HCT116 (cell line): ENCODE data around the gene CRCP. TPM values are rescaled to one million over a fixed set of nuclear protein-coding genes. Genes with fewer than 3 reads are reported as not detected.

ENCODE experiments used
- ATAC-seq: fragments of 200-7000 bp; cut with Tn5 transposase; 2 replicates; pipeline ENCODE4 v1.9.1; 2020; ENCODE audit warnings: mild to moderate bottlenecking, moderate library complexity
- BruUV-seq: library from RNA; stranded (reverse); fragments of 400-500 nt; replicated peaks from 2 replicates; lab custom pipeline; 2021; lab: Mats Ljungman, UMichigan
- CTCF ChIA-PET: fragments of 300-600 bp; sonication (Branson Sonifier 250); formaldehyde crosslinking; loops from one replicate; lab custom pipeline; 2021; ENCODE audit warnings: antibody characterized with exemption; lab: Charles Lee
- POLR2A ChIA-PET: fragments of 300-600, 350-600 bp; sonication (Branson Sonifier 250); formaldehyde crosslinking; loops from one replicate; lab custom pipeline; 2021; ENCODE audit warnings: antibody characterized with exemption; lab: Charles Lee
- RAD21 ChIA-PET, 2 experiments: fragments of 300-600 bp; sonication (Branson Sonifier 250); formaldehyde crosslinking; loops; one replicate each; lab custom pipeline; 2023; ENCODE audit warnings: low total read pairs in 2 of 2; ENCODE audit not compliant: uncharacterized antibody in 2 of 2, unreplicated experiment in 2 of 2, low non-redundant PET in 1 of 2; lab: Charles Lee
- DNase-seq: peaks from one replicate; pipeline ENCODE4 v3.0.0-alpha.2; 2010; ENCODE audit warnings: low read depth, low spot score
- H2AFZ ChIP-seq: fragments of 200-600 bp; shearing (Covaris generic), sonication (generic); 2 replicates; pipeline ENCODE4 v1.6.1; 2017; ENCODE audit warnings: low read depth, mixed run types, mixed read lengths, antibody characterized with exemption, low read length; ENCODE audit not compliant: poor library complexity, severe bottlenecking
- H3K27ac ChIP-seq: 2 replicates; pipeline ENCODE4 v1.5.1; 2012; ENCODE audit warnings: low read depth, low read length
- H3K27me3 ChIP-seq: fragments of 200-600 bp; sonication (generic); 2 replicates; pipeline ENCODE4 v1.6.1; 2016; ENCODE audit warnings: mixed run types, low read length, mixed read lengths; ENCODE audit not compliant: insufficient read depth
- H3K36me3 ChIP-seq, 2 experiments: fragments of 200-500 bp in 1 of 2; fragments of 200-600 bp in 1 of 2; sonication (Bioruptor generic) in 1 of 2; sonication (generic) in 1 of 2; 2 replicates each; pipeline versions ENCODE4 v1.5.1 to v1.6.1; 2014 to 2016; ENCODE audit warnings: low read length in 2 of 2, inconsistent platforms in 1 of 2, mixed read lengths in 1 of 2, mixed run types in 1 of 2; ENCODE audit not compliant: insufficient read depth in 2 of 2, control insufficient read depth in 1 of 2
- H3K4me1 ChIP-seq, 2 experiments: fragments of 200-600 bp in 1 of 2; sonication (generic) in 1 of 2; 2 replicates each; pipeline versions ENCODE4 v1.5.1 to v1.6.1; 2012 to 2017; ENCODE audit warnings: low read length in 2 of 2, inconsistent platforms in 1 of 2, mild to moderate bottlenecking in 1 of 2, mixed read lengths in 1 of 2, mixed run types in 1 of 2, moderate library complexity in 1 of 2; ENCODE audit not compliant: insufficient read depth in 2 of 2, control insufficient read depth in 1 of 2
- H3K4me2 ChIP-seq: fragments of 200-600 bp; sonication (generic); 2 replicates; pipeline ENCODE4 v1.6.1; 2017; ENCODE audit warnings: mixed run types, low read length, mixed read lengths
- H3K4me3 ChIP-seq, 2 experiments: fragments of 200-600 bp in 1 of 2; sonication (generic) in 1 of 2; replicated peaks in 1 of 2; 2 replicates each; pipeline ENCODE4 v1.5.1; 2011 to 2016; ENCODE audit warnings: low read length in 2 of 2, control low read depth in 1 of 2, low read depth in 1 of 2, mild to moderate bottlenecking in 1 of 2, mixed read lengths in 1 of 2, mixed run types in 1 of 2
- H3K79me2 ChIP-seq: fragments of 200-600 bp; sonication (generic); 2 replicates; pipeline ENCODE4 v1.6.1; 2017; ENCODE audit warnings: mild to moderate bottlenecking, mixed run types, low read length, moderate library complexity, mixed read lengths; ENCODE audit not compliant: insufficient read depth
- H3K9ac ChIP-seq: fragments of 200-600 bp; sonication (generic); 2 replicates; pipeline ENCODE4 v1.6.1; 2016; ENCODE audit warnings: low read length, mixed read lengths
- H3K9me2 ChIP-seq: fragments of 200-600 bp; sonication (generic), shearing (Covaris generic); 2 replicates; pipeline ENCODE4 v1.6.1; 2017; ENCODE audit warnings: mixed run types, mild to moderate bottlenecking, moderate library complexity; ENCODE audit not compliant: insufficient read depth
- H3K9me3 ChIP-seq, 2 experiments: fragments of 200-500 bp in 1 of 2; fragments of 200-600 bp in 1 of 2; sonication (Bioruptor generic) in 1 of 2; sonication (generic) in 1 of 2; 2 replicates each; pipeline ENCODE4 v1.6.1; 2014 to 2017; ENCODE audit warnings: low read length in 2 of 2, mixed read lengths in 2 of 2, inconsistent platforms in 1 of 2, low read depth in 1 of 2, mild to moderate bottlenecking in 1 of 2, mixed run types in 1 of 2, moderate library complexity in 1 of 2; ENCODE audit not compliant: control insufficient read depth in 1 of 2, insufficient read depth in 1 of 2
- H4K20me1 ChIP-seq: fragments of 200-600 bp; sonication (generic), shearing (Covaris generic); 2 replicates; pipeline ENCODE4 v1.6.1; 2017; ENCODE audit warnings: mixed run types, mild to moderate bottlenecking, moderate library complexity; ENCODE audit not compliant: insufficient read depth
- EZH2phosphoT487 ChIP-seq: fragments of 200-600 bp; IDR thresholded peaks from 2 replicates; pipeline ENCODE4 v1.6.1; 2018; ENCODE audit warnings: antibody characterized with exemption, borderline replicate concordance
- POLR2AphosphoS5 ChIP-seq: IDR thresholded peaks from 2 replicates; pipeline ENCODE4 v1.6.1; 2011; ENCODE audit warnings: mild to moderate bottlenecking, low read depth, low read length, moderate library complexity
- TCF7L2 ChIP-seq: IDR thresholded peaks from 2 replicates; pipeline ENCODE4 v1.7.0; 2011; ENCODE audit warnings: borderline replicate concordance, inconsistent platforms; ENCODE audit not compliant: insufficient read depth, insufficient read length; ENCODE audit errors: extremely low read depth
- ZFX ChIP-seq: fragments of 450-650 bp; IDR thresholded peaks from 2 replicates; pipeline ENCODE4 v1.6.1; 2017
- intact Hi-C: fragments of 100-400 bp; cut with micrococcal nuclease; formaldehyde crosslinking; loops from 2 replicates; pipeline ENCODE4 v1.10.0; 2022
- total RNA-seq: library from RNA; stranded (reverse); gene quantifications from one replicate; pipeline ENCODE4 v1.2.1, GENCODE V29; 2021; ENCODE audit not compliant: unreplicated experiment
- TF ChIP-seq, protein P1 (sequence below): IDR thresholded peaks from 2 replicates; pipeline ENCODE4 v1.6.1; 2011; ENCODE audit warnings: mild to moderate bottlenecking, low read length, moderate library complexity; ENCODE audit not compliant: insufficient replicate concordance; ENCODE audit errors: extremely low read depth

Gene CRCP
- total RNA-seq, 1 experiment from 2014 or later, result 28.4 TPM

DNA sequence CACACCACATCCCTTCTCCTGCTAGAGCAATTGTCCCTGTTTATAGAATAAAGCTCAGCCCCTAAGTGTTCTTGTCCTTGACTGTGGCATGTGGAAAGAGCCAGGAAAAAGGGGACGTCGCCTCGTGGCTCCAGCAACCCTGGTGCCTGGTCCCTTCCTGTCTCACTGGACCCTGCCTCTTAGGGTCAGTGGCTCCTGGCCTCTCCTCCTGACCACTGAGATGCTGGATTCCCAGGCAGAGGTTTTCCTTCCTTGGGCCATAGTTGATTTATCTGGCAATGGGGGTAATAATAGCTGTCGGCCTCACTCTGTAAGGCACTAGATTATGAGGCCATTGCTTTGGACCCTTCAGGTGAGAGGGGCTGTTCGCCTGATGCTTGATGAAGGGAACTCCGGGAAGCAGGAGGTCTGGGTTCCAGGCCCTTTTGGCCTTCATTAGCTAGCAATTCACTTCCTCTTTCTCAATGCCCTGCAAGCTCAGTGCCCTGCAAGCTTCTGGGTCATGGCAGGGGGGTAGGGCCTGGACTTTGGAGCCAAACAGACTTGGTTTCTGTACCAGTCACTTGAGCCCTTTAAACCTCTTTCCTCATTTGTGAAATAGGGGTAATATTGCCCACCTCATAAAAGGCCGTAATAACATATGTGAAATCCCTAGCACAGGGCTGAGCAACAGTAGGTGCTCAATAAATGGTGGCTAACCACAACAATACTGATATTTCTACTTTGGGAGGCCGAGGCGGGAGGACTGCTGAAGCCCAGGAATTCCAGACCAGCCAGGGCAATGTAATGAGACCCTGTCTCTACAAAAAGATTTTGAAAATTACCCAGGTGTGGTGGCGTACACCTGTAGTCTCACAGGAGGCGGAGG, 38.0 kb upstream of the CRCP start (continued):
- TF ChIP-seq, protein P1, sequence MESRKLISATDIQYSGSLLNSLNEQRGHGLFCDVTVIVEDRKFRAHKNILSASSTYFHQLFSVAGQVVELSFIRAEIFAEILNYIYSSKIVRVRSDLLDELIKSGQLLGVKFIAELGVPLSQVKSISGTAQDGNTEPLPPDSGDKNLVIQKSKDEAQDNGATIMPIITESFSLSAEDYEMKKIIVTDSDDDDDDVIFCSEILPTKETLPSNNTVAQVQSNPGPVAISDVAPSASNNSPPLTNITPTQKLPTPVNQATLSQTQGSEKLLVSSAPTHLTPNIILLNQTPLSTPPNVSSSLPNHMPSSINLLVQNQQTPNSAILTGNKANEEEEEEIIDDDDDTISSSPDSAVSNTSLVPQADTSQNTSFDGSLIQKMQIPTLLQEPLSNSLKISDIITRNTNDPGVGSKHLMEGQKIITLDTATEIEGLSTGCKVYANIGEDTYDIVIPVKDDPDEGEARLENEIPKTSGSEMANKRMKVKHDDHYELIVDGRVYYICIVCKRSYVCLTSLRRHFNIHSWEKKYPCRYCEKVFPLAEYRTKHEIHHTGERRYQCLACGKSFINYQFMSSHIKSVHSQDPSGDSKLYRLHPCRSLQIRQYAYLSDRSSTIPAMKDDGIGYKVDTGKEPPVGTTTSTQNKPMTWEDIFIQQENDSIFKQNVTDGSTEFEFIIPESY, result no peak
- TF ChIP-seq POLR2AphosphoS5, result no peak
- TF ChIP-seq ZFX, result no peak
- TF ChIP-seq EZH2phosphoT487, result no peak

DNA sequence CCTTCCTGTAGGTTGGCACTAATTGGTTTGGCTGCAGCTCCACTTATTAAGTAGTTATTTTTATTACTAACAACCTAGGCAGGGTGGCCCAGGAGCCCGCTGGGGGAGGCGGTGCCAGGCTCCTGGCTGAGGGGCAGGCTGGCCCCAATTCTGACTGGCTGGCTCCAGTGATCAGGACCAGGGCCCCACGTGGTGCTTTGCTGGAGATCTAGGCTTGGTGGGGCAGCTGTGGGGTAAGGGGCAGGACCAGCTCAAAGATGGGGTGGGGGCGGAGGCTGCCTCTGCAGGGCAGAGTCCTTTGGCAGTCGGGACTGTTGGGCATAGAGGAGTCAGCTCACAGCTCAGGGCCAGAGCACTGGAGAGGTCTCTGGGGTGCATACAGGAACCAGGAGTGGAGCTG, 36.6 kb upstream of the CRCP start:
- Histone ChIP-seq H3K36me3 (no peaks in the 10 kb centered on the region), H3K4me2 (no peak overlapping the region), H4K20me1 (no peaks in the 10 kb centered on the region), H3K9ac (no peak overlapping the region), H3K9me3 (no peaks in the 10 kb centered on the region), H3K4me1 (peaks cover 2 to 14% of the 10 kb centered on the region in 2 experiments; a peak in 3 of 4 replicates), H3K9me2 (no peaks in the 10 kb centered on the region), H3K27ac (no peak overlapping the region), H3K79me2 (peaks cover 37% of the 10 kb centered on the region), H3K27me3 (no peaks in the 10 kb centered on the region), H2AFZ (no peak overlapping the region), H3K4me3 (no peak overlapping the region)
- ChIA-PET CTCF (no interaction called here), POLR2A (interaction anchor here (0.6 kb wide), 1 partner anchor 229 kb away, joined by 3 read pairs; no protein-coding TSS in a partner anchor), RAD21 (no interaction called here)
- intact Hi-C loops, result no loop called here
- no TSS peak for BruUV-seq
- DNase-seq (no peak), ATAC-seq (no peak)
- no peak for TF ChIP-seq TCF7L2
- TF ChIP-seq, protein P1, result no peak
